ENCODE measurements around the gene ADAMTS1. TPM values are rescaled to one million over a fixed set of nuclear protein-coding genes. Genes with fewer than 3 reads are reported as not detected.

Gene ADAMTS1
- total and polyA plus RNA-seq, 2 donors (not counting 1 experiment from before 2014, with no cell fraction given), result not detected

DNA sequence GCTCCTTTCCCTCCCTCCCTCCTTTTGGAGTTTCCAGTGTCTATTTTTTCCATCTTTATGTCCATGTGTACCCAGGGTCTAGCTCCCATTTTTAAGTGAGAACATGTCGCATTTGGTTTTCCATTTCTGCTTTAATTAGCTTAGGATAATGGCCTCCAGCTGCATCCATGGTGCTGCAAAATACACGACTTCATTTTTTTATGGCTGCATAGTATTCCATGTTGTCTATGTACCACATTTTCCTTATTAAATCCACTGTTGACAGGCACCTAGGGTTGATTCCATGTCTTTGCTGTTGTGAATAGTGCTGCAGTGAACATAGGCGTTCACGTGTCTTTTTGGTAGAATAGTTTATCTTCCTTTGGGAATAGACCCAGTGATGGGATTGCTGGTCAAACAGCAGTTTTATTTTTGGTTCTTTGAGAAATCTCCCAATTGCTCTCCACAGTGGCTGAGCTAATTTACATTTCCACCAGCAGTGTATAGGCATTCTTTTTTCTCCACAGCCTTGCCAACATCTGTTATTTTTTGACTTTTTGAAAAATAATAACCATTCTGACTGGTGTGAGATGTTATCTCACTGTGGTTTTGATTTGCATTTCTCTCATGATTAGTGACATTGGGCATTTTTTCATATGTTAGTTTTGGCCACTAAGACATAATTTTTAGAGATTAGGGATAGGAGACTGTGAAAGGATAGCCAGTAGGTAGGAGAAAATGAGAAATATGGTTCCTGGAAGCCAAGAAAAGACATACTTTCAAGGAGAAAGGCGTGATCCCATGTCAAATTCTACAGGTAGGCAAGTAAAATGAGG is 50.4 kb downstream of the ADAMTS1 start:
- Histone ChIP-seq H3K4me2 (replicated peaks; ENCODE audit: low read depth, low read length, poor library complexity, severe bottlenecking) (no peak overlapping the region), H3K79me2 (ENCODE audit: control insufficient read depth, insufficient read depth, low read length) (no peaks in the 10 kb centered on the region), H2AFZ (ENCODE audit: insufficient read depth, low read depth, low read length, poor library complexity, severe bottlenecking) (no peak overlapping the region), H4K20me1 (ENCODE audit: control insufficient read depth, insufficient read depth, low read length, poor library complexity, severe bottlenecking) (no peaks in the 10 kb centered on the region), H3K4me3 (ENCODE audit: control extremely low read depth in 1 of 5, extremely low read depth in 1 of 5, insufficient read depth in 1 of 5, low read depth in 2 of 5, low read length in 4 of 5) (no peak overlapping the region), H3K36me3 (replicated peaks in 1 of 2; ENCODE audit: control extremely low read depth in 1 of 2, control insufficient read depth in 1 of 2, extremely low read depth in 1 of 2, insufficient read depth in 2 of 2, low read length in 1 of 2) (no peaks in the 10 kb centered on the region), H3K4me1 (ENCODE audit: control insufficient read depth in 2 of 2, insufficient read depth in 2 of 2, low read length in 2 of 2) (no peaks in the 10 kb centered on the region), H3K9me3 (ENCODE audit: control extremely low read depth in 1 of 3, control insufficient read depth in 2 of 3, insufficient read depth in 1 of 3, low read length in 2 of 3) (no peaks in the 10 kb centered on the region), H3K27ac (ENCODE audit: low read length in 2 of 2) (no peak overlapping the region), H3K9ac (ENCODE audit: low read length) (no peak overlapping the region), H3K27me3 (replicated peaks in 1 of 4; ENCODE audit: control extremely low read depth in 1 of 4, control insufficient read depth in 3 of 4, insufficient read depth in 4 of 4, low read length in 3 of 4) (no peaks in the 10 kb centered on the region)
- ChIA-PET CTCF (no interaction called here), POLR2A (no interaction called here)
- TF ChIP-seq, protein P1, sequence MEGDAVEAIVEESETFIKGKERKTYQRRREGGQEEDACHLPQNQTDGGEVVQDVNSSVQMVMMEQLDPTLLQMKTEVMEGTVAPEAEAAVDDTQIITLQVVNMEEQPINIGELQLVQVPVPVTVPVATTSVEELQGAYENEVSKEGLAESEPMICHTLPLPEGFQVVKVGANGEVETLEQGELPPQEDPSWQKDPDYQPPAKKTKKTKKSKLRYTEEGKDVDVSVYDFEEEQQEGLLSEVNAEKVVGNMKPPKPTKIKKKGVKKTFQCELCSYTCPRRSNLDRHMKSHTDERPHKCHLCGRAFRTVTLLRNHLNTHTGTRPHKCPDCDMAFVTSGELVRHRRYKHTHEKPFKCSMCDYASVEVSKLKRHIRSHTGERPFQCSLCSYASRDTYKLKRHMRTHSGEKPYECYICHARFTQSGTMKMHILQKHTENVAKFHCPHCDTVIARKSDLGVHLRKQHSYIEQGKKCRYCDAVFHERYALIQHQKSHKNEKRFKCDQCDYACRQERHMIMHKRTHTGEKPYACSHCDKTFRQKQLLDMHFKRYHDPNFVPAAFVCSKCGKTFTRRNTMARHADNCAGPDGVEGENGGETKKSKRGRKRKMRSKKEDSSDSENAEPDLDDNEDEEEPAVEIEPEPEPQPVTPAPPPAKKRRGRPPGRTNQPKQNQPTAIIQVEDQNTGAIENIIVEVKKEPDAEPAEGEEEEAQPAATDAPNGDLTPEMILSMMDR (IDR thresholded peaks at IDR 0.05), result no peak
- no peak for TF ChIP-seq EZH2 (IDR thresholded peaks at IDR 0.05; ENCODE audit: borderline replicate concordance, insufficient read depth, low read depth, low read length, poor library complexity, severe bottlenecking)
- Mint-ChIP-seq H3K9me3 (ENCODE audit: insufficient read depth) (no peaks in the 10 kb centered on the region), H3K27me3 (no peaks in the 10 kb centered on the region), H3K4me3 (no peak overlapping the region), H3K27ac (no peak overlapping the region), H3K4me1 (no peaks in the 10 kb centered on the region)
- WGBS (ENCODE audit: insufficient coverage), result 83% methylated on average over 4 of the region's 5 CpGs
- DNase-seq (no peak), ATAC-seq (ENCODE audit: low read depth) (no peak)
- intact Hi-C loops (cut with micrococcal nuclease), result no loop called here

GRCh38 chr21:26790296-26790695 is 54.9 kb downstream of the ADAMTS1 start:
- intact Hi-C loops (cut with micrococcal nuclease), result no loop called here
- no peak overlapping the region for H3K4me3 ChIP-seq (ENCODE audit: control extremely low read depth in 1 of 5, extremely low read depth in 1 of 5, insufficient read depth in 1 of 5, low read depth in 2 of 5, low read length in 4 of 5)
- no peaks in the 10 kb centered on the region for H3K4me1 Mint-ChIP-seq

More at GRCh38 chr21:26790296-26790695, 54.9 kb downstream of the ADAMTS1 start:
- Mint-ChIP-seq H3K27me3 (no peaks in the 10 kb centered on the region), H3K4me3 (no peak overlapping the region), H3K9me3 (ENCODE audit: insufficient read depth) (no peaks in the 10 kb centered on the region), H3K27ac (no peak overlapping the region)
- ATAC-seq (ENCODE audit: low read depth) (no peak), DNase-seq (no peak)
- no peak overlapping the region for H2AFZ ChIP-seq (ENCODE audit: insufficient read depth, low read depth, low read length, poor library complexity, severe bottlenecking)
- no peaks in the 10 kb centered on the region for H3K36me3 ChIP-seq (replicated peaks in 1 of 2; ENCODE audit: control extremely low read depth in 1 of 2, control insufficient read depth in 1 of 2, extremely low read depth in 1 of 2, insufficient read depth in 2 of 2, low read length in 1 of 2)
- no peak overlapping the region for H3K9ac ChIP-seq (ENCODE audit: low read length)
- no peaks in the 10 kb centered on the region for H3K79me2 ChIP-seq (ENCODE audit: control insufficient read depth, insufficient read depth, low read length)
- no peak for TF ChIP-seq EZH2 (IDR thresholded peaks at IDR 0.05; ENCODE audit: borderline replicate concordance, insufficient read depth, low read depth, low read length, poor library complexity, severe bottlenecking)
- TF ChIP-seq, protein P1 (IDR thresholded peaks at IDR 0.05), result no peak
- POLR2A ChIA-PET, result no interaction called here
- H3K27me3 ChIP-seq (replicated peaks in 1 of 4; ENCODE audit: control extremely low read depth in 1 of 4, control insufficient read depth in 3 of 4, insufficient read depth in 4 of 4, low read length in 3 of 4), result no peaks in the 10 kb centered on the region
- H3K9me3 ChIP-seq (ENCODE audit: control extremely low read depth in 1 of 3, control insufficient read depth in 2 of 3, insufficient read depth in 1 of 3, low read length in 2 of 3), result no peaks in the 10 kb centered on the region
- H3K4me2 ChIP-seq (replicated peaks; ENCODE audit: low read depth, low read length, poor library complexity, severe bottlenecking), result no peak overlapping the region
- no peaks in the 10 kb centered on the region for H4K20me1 ChIP-seq (ENCODE audit: control insufficient read depth, insufficient read depth, low read length, poor library complexity, severe bottlenecking)
- CTCF ChIA-PET, result no interaction called here
- H3K27ac ChIP-seq (ENCODE audit: low read length in 2 of 2), result no peak overlapping the region
- H3K4me1 ChIP-seq (ENCODE audit: control insufficient read depth in 2 of 2, insufficient read depth in 2 of 2, low read length in 2 of 2), result no peaks in the 10 kb centered on the region

All from B cell (primary cell).